ENCODE measurements around the gene HSPH1.

DNA sequence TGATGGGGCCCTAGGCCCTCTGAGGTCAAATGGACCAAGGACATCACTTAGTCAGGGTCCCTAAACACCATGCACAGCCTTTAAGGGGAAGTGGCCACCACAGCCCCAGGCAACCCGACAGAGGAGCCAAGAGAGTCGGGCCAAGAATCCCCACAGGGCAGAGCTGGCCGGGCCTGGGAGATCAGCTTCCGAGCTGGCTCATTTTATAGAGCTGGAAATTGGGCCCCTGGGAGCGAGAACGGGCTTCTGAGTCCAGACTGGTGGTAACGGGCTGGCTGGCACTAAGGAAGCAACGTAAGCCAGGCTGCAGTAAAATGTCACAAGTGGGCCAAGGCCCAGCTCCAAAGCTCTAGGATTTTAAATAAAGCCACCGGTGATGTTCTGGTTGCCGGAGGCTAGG, 51.1 kb downstream of the HSPH1 start:
- TF ChIP-seq, protein P1, sequence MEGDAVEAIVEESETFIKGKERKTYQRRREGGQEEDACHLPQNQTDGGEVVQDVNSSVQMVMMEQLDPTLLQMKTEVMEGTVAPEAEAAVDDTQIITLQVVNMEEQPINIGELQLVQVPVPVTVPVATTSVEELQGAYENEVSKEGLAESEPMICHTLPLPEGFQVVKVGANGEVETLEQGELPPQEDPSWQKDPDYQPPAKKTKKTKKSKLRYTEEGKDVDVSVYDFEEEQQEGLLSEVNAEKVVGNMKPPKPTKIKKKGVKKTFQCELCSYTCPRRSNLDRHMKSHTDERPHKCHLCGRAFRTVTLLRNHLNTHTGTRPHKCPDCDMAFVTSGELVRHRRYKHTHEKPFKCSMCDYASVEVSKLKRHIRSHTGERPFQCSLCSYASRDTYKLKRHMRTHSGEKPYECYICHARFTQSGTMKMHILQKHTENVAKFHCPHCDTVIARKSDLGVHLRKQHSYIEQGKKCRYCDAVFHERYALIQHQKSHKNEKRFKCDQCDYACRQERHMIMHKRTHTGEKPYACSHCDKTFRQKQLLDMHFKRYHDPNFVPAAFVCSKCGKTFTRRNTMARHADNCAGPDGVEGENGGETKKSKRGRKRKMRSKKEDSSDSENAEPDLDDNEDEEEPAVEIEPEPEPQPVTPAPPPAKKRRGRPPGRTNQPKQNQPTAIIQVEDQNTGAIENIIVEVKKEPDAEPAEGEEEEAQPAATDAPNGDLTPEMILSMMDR (IDR thresholded peaks at IDR 0.05; ENCODE audit: extremely low read depth in 1 of 2, insufficient read depth in 1 of 2, low read depth in 1 of 2, low read length in 2 of 2) = no peak
- TF ChIP-seq POLR2A (IDR thresholded peaks at IDR 0.05; ENCODE audit: low read depth, low read length) (no peak), MYC (IDR thresholded peaks at IDR 0.05; ENCODE audit: low read depth, low read length) (no peak)

All from endothelial cell of umbilical vein (primary cell).